ENCODE data around the gene TMEM272.

Gene TMEM272

GRCh38 chr13:51839711-51840540 lies 5.1 kb downstream of the TMEM272 start:
- TF ChIP-seq EZH2 (IDR thresholded peaks at IDR 0.05; ENCODE audit: borderline replicate concordance, low read depth, low read length, severe bottlenecking) (no peak), CTCF (IDR thresholded peaks at IDR 0.05; ENCODE audit: borderline replicate concordance, extremely low read depth, low read length, poor library complexity, severe bottlenecking) (no peak)
- Histone ChIP-seq H3K27ac (ENCODE audit: low read length) (no peak overlapping the region), H3K4me2 (ENCODE audit: insufficient read depth, low read length) (no peak overlapping the region), H4K20me1 (ENCODE audit: insufficient read depth, low read length) (no peaks in the 10 kb centered on the region), H2AFZ (ENCODE audit: low read depth, low read length) (no peak overlapping the region), H3K4me3 (ENCODE audit: low read depth in 1 of 2, low read length in 2 of 2) (no peak overlapping the region), H3K27me3 (ENCODE audit: insufficient read depth, low read length, poor library complexity) (peaks cover 5% of the 10 kb centered on the region), H3K9ac (ENCODE audit: low read depth, low read length) (no peak overlapping the region), H3K79me2 (ENCODE audit: insufficient read depth, low read length) (no peaks in the 10 kb centered on the region), H3K9me3 (ENCODE audit: insufficient read depth, low read length, severe bottlenecking) (no peaks in the 10 kb centered on the region), H3K4me1 (ENCODE audit: insufficient read depth, low read length) (peaks cover 2% of the 10 kb centered on the region), H3K36me3 (ENCODE audit: insufficient read depth, low read length) (no peaks in the 10 kb centered on the region)
- no peak for DNase-seq
- no peak for ATAC-seq (ENCODE audit: insufficient read depth, low read depth)

GRCh38 chr13:51838240-51838846 lies 6.6 kb downstream of the TMEM272 start:
- Histone ChIP-seq H3K9me3 (ENCODE audit: insufficient read depth, low read length, severe bottlenecking) (no peaks in the 10 kb centered on the region), H3K4me2 (ENCODE audit: insufficient read depth, low read length) (no peak overlapping the region), H3K4me3 (ENCODE audit: low read depth in 1 of 2, low read length in 2 of 2) (no peak overlapping the region), H3K27me3 (ENCODE audit: insufficient read depth, low read length, poor library complexity) (peaks cover 15% of the 10 kb centered on the region), H3K4me1 (ENCODE audit: insufficient read depth, low read length) (no peaks in the 10 kb centered on the region), H4K20me1 (ENCODE audit: insufficient read depth, low read length) (no peaks in the 10 kb centered on the region), H3K79me2 (ENCODE audit: insufficient read depth, low read length) (no peaks in the 10 kb centered on the region), H3K36me3 (ENCODE audit: insufficient read depth, low read length) (no peaks in the 10 kb centered on the region), H3K27ac (ENCODE audit: low read length) (no peak overlapping the region), H2AFZ (ENCODE audit: low read depth, low read length) (no peak overlapping the region), H3K9ac (ENCODE audit: low read depth, low read length) (no peak overlapping the region)
- TF ChIP-seq EZH2 (IDR thresholded peaks at IDR 0.05; ENCODE audit: borderline replicate concordance, low read depth, low read length, severe bottlenecking) (no peak), CTCF (IDR thresholded peaks at IDR 0.05; ENCODE audit: borderline replicate concordance, extremely low read depth, low read length, poor library complexity, severe bottlenecking) (no peak)
- DNase-seq (no peak), ATAC-seq (ENCODE audit: insufficient read depth, low read depth) (no peak)

- no peaks in the 10 kb centered on the region for H4K20me1 ChIP-seq (ENCODE audit: insufficient read depth, low read length)
- no peak overlapping the region for H3K4me2 ChIP-seq (ENCODE audit: insufficient read depth, low read length)
- DNase-seq (no peak), ATAC-seq (ENCODE audit: insufficient read depth, low read depth) (no peak)
- TF ChIP-seq CTCF (IDR thresholded peaks at IDR 0.05; ENCODE audit: borderline replicate concordance, extremely low read depth, low read length, poor library complexity, severe bottlenecking) (no peak), EZH2 (IDR thresholded peaks at IDR 0.05; ENCODE audit: borderline replicate concordance, low read depth, low read length, severe bottlenecking) (no peak)
- no peaks in the 10 kb centered on the region for H3K79me2 ChIP-seq (ENCODE audit: insufficient read depth, low read length)
- peaks cover 15% of the 10 kb centered on the region for H3K27me3 ChIP-seq (ENCODE audit: insufficient read depth, low read length, poor library complexity)
- no peak overlapping the region for H3K9ac ChIP-seq (ENCODE audit: low read depth, low read length)
- no peaks in the 10 kb centered on the region for H3K9me3 ChIP-seq (ENCODE audit: insufficient read depth, low read length, severe bottlenecking)
- no peak overlapping the region for H2AFZ ChIP-seq (ENCODE audit: low read depth, low read length)
- no peaks in the 10 kb centered on the region for H3K4me1 ChIP-seq (ENCODE audit: insufficient read depth, low read length)
- no peaks in the 10 kb centered on the region for H3K36me3 ChIP-seq (ENCODE audit: insufficient read depth, low read length)
- no peak overlapping the region for H3K4me3 ChIP-seq (ENCODE audit: low read depth in 1 of 2, low read length in 2 of 2)
- H3K27ac ChIP-seq (ENCODE audit: low read length) = no peak overlapping the region
These were observed 8.0 kb downstream of the TMEM272 start for GRCh38 chr13:51837016-51837415.
